Measurements from ENCODE around the gene DCX.

DNA sequence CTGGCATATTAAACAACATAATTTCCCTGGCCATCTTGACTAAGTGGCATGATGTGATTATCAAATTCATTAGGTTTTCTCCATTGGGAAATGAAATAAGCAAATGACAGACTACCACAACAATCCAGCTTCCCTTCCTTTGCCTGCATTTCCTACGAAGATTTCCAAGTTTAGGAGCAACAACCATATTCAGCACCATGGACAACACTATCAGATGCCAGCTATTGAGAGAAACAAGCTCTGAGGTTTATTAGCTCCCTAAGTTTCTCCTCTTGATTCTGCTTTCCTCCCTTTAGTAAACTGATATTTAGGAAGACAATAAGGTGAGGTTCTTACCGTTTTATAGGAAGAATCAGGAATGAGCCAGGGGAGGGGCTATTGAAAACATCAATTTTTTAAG is 36.2 kb downstream of the DCX start:
- TF ChIP-seq, protein P1, sequence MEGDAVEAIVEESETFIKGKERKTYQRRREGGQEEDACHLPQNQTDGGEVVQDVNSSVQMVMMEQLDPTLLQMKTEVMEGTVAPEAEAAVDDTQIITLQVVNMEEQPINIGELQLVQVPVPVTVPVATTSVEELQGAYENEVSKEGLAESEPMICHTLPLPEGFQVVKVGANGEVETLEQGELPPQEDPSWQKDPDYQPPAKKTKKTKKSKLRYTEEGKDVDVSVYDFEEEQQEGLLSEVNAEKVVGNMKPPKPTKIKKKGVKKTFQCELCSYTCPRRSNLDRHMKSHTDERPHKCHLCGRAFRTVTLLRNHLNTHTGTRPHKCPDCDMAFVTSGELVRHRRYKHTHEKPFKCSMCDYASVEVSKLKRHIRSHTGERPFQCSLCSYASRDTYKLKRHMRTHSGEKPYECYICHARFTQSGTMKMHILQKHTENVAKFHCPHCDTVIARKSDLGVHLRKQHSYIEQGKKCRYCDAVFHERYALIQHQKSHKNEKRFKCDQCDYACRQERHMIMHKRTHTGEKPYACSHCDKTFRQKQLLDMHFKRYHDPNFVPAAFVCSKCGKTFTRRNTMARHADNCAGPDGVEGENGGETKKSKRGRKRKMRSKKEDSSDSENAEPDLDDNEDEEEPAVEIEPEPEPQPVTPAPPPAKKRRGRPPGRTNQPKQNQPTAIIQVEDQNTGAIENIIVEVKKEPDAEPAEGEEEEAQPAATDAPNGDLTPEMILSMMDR (IDR thresholded peaks at IDR 0.05; ENCODE audit: insufficient read depth, low read length, poor library complexity, severe bottlenecking): no peak
- TF ChIP-seq EZH2phosphoT487 (conservative IDR thresholded peaks at IDR 0.05; ENCODE audit: low read length): no peak
